HG02571 (cell line): ENCODE data around the gene TRIM37.
A peak's percentile ranks its signal among the peaks of the same experiment; 100 is the strongest.
"Not testable (repeated sequence)": the region's sequence is repeated elsewhere in the genome, so short reads cannot be mapped to it uniquely, and the experiment has no call there.

Experiments
- ATAC-seq: cut with Tn5 transposase; IDR thresholded peaks from one replicate; pipeline ENCODE4 v1.9.1; 2021; ENCODE audit warnings: mild to moderate bottlenecking, moderate library complexity; ENCODE audit not compliant: unreplicated experiment

TRIM37 gene

DNA sequence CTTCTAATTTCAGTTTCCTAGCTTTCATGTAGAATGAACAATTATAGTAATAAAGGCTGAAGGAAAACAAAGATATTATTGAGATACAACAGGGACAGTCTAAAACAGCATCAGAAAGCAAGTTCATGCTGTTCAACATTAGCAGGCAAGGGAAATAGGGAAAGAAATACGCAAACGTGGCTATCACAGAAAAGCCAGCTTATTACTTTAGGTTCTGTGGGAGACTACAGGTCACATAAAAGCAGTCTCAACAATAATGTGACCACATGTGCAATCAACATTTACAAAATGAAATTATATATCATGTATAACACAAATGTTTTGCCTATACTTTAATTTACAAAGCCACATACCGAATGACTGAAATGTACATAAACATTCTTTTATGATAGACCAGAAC, 4.9 kb upstream of the TRIM37 start:
- no peak for ATAC-seq

DNA sequence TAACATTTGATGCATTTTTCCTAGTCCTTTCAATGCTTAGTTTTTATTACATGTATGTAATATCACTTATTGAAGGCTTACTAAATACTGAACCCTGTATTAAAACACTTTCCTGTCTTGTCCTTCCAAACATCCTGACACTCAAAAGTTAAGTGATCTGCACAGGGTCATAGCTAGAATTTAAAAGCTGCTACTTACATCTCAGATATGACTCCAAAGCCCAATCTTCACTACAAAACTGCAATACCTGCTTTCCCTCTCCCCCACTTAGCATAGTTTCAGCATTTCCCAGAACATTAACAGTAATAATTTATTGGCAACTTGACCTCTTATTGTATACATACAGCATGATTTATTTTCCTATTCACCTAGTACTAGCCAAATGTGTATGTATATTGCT, 4.3 kb upstream of the TRIM37 start:
- ATAC-seq: no peak

DNA sequence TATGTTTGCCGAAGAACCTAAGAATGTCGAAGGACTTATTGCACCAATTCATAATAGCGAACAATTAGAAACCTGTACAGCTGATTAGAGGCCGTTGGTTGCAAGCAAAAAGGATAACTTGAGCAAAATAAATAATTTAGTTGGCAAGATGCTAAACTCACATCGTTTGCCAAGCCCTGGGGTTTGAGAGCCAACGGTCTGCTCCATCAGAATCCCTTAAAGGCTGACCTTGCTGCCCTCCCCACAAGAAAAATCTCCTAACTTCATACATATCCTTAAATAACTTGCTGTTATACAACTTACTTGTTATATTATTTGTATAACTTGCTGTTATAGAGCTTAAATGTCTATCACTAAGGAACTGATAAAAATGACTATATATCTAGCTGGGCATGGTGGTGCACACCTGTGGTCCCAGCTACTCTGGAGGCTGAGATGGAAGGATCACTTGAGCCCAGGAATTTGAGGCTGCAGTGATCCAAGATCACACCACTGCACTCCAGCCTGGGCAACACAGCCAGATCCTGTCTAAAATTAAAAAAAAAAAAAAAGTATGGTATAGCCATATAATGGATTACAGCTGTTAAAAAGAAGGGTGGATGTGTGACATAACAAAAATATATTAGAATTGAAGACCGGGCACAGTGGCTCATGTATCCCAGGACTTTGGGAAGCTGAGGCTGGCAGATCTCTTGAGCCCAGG, 1.9 kb upstream of the TRIM37 start:
- ATAC-seq: no peak

DNA sequence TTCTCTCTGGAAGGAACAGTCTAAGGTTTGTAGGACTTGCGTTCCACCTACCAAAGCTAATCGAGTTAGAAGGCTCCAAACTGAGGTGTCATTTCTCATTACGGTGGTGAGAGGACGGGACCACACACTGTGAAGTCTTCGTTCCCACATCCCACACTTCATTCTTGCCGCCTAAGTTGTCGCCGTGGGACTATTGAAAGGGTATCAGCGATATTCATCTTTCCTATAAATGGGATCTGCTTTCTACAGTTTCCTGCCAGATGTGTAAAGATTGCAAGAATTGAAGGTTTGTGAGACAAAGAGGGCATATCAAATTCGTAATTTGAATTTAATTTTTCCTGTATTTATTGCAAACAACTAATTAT, 608 bp upstream of the TRIM37 start:
- ATAC-seq: no peak

DNA sequence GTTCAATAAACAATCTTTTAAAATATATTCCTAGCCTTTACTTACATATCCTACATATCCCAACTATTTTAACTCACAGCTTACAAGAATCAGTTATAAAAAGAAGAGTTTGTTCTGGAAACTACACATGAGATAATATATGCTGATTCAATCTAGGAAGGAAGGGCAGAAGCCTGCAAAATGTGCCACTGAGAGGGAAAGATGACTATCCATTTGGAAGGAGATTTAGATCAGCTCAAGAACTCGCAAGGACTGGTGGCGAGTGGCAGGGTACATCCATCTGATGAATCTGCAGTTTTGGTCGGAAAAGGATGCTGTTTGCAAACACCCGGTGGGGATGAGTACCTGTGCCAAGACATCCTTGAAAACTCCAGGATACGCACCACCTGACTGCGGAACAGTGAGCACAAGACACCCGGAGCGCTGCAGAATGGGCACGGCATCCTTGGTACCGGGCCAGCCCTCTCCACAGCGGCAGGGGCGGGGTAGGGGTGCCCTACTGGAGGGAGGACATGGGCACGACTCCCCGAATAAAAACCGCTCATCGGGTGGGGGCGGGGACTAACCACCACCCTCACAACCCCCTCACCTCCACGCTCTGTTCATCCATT, 723 bp downstream of the TRIM37 start:
- peak; percentile 23 for ATAC-seq

DNA sequence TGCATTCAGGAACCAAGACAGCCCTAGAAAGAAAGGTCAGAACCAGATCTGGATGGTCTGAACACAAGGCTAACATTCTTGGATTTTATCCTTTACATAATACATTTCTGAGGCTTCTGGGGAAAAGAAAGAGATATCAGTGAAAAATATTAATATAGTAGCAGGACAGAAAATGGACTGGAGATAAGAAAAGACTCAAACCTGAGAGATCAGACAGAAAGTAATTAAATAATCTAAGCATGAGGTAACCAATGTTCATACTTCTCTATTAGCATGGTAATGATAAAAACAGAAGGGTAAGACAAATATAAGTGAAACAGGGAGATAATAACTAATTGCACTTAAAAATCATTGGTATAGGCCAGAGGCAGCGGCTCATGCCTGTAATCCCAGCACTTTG, 5.5 kb downstream of the TRIM37 start:
- no peak for ATAC-seq

DNA sequence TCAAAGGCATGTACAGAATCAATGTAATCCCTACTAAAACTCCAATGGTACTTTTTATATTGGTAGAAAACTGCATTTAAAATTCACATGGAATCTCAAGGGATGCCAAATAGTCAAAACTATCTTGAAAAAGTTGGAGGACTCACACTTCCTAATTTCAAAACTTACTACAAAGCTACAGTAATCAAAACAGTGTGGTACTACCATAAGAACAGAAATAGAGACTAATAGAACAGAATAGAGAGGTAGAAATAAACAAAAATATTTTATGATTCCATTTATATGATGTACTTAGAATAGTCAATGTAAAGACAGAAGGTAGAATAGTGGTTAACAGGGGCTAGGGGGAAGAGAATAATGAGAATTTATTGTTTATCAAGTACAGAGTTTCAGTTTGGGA, 8.8 kb downstream of the TRIM37 start:
- ATAC-seq: no peak

DNA sequence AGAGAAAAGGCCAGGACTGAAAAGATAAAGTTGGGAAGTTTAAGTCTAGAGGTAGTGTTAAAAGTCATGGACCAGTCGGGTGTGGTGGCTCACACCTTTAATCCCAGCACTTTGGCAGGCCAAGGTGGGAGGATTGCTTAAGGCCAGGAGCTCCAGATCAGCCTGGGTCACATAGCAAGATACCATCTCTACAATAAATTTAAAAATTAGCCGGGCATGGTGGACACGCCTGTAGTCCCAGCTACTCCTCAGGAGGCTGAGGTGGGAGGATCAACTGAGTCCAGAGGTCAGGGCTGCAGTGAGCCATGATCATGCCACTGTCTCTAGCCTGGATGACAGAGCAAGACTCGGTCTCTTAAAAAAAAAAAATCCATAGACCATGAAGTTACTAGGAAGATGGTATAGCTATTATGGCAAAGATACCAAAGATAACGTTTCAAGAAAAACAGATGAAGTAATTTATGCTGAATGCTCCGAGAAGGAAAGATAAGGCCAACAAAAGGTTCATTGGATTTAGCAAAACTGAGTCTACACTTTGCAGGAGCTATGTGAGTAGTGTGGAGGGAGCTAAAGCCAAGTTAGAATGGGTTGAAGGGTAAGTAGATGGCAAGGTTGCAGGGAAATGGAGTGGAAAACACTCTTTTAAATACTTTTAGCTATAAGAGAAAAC, 11.7 kb downstream of the TRIM37 start:
- no peak for ATAC-seq

DNA sequence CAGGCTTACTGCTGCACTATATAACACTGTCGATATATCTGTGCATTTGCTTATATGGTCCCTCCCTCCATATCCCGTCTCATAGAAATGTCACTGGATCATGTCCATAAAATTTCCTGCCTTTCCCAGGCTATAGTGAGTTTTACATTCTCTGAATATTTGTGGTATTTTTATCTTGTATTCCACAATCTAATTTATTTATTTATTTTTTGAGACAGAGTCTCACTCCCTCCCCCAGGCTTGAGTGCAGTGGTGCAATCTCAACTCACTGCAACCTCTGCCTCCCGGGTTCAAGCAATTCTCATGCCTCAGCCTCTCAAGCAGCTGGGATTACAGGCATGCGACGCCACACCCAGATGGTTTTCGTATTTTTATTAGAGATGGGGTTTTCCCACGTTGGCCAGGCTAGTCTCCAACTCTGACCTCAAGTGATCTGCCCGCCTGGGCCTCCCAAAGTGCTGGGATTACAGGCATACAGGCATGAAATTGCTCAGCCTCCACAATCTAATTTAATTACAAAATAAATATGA, 12.9 kb downstream of the TRIM37 start:
- no peak for ATAC-seq

DNA sequence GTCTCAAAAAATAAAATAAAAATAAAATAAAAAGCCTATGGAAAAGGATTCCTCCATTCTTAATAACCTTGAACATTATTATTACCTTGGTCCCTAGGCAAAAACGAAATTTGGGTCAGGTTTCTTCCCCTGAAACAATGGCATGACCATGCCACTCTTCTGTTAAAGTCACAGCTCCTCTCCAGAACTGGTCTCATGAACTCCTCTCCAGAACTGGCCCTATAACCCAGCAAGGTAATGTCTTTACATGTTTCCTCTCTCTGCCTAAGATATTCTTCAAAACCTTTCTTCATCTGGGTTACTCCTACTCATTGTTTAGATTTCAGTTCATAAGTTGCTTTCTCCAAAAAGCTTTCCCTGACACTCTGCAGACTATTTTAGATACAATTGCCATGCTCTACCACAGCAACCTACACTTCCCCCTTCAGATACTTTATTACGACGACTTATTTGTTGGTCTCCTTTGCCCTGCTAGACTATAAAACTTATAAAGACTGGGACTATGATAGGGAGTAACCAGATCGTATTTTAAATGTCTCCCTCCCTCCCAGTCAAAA, 13.5 kb downstream of the TRIM37 start:
- ATAC-seq: no peak

DNA sequence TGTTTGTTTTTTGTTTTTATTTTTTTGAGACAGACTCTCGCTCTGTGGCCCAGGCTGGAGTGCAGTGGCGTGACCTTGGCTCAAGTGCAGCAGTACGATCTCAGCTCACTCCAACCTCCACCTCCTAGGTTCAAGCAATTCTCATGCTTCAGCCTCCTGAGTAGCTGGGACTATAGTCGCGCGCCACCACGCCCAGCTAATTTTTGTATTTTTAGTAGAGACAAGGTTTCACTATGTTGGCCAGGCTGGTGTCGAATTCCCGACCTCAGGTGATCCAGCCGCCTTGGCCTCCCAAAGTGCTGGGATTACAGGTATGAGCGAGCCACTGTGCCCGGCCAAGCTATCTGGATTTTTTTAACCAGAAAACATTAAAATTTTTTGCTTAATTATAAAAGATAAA, 16.1 kb downstream of the TRIM37 start:
- not testable (repeated sequence) for ATAC-seq

DNA sequence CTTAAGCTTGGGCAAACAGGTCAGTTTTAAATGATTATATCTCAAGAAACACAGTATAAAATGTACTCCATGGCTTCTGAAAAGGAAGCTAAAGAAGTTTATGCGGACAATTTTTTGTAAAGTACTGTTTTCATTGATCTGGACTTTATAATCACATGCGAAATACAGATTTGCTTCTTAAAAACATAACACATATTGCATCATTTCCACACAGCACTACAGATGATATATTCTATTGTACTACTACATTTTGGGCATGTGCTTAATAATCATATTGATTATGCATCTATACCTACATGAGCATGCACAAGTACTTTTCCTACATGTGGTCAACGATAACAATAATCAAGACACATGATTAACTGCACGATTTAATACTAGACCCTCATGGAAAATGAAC, 22.5 kb downstream of the TRIM37 start:
- no peak for ATAC-seq

DNA sequence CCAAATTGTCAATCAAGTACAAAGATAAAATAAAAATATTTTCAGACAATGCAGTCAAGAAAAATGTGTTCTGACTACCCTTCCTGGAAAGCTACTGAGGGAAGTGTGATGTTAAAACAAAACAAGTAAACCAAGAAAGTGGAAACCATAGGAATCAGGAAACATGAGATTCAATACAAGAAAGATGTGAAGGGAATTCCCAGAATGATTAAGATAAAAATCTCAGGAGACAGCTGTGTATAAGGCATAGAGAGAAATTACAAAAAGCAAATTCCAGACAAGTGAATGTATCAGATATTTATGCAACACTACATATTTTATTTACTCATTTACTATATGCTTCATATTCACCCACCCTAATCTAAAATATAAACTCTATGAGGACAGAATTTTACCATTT, 32.2 kb downstream of the TRIM37 start:
- no peak for ATAC-seq

DNA sequence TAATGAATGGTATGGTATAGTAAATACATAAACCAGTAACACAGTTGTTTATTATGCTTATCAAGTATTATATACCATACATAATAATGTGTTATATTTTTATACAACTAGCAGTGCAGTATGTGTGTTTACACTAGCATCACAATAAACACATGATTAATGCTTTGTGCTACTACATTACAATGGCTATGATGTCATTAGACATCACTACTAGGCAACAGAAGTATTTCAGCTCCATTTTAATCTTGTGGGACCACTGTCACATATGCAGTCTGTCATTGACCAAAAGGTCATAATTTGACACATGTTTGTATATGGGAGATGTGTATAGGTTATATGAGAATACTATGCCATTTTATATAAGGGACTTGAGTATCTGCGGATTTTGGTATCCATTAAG, 32.7 kb downstream of the TRIM37 start:
- no peak for ATAC-seq

DNA sequence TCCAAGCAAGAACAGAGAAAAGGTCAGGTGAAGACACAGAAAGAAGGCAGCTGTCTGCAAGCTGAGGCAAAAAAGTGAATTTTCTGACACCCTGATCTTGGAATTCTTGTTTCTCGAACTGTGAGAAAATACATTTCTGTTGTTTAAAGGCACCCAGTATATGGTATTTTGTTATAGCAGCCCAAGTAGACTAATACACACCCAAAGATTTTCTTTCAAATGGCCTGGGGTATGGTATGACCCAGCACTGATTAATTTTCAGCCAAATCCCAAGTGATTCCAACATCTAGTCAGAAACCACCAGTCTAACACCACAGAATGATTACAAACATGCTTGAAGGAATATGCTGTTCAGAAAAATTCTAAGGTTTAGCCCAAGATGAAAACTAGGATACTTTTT, 36.8 kb downstream of the TRIM37 start:
- no peak for ATAC-seq

DNA sequence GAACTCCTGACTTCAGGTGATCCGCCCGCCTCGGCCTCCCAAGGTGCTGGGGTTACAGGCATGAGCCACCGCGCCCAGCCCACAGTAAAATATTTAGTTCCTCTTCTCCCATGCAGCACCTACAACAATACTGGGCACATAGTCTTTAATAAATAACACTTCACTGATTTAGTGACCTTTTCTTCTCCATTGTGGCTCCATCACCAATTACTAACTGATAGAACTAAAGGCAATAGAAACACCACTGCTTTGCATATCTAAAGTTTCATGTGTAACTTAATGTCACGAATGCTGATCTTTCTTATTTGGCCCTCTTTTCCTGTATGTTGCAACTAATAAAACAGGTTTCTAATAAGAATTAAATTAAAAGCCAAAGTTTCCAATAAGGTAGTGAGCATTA, 38.9 kb downstream of the TRIM37 start:
- no peak for ATAC-seq

DNA sequence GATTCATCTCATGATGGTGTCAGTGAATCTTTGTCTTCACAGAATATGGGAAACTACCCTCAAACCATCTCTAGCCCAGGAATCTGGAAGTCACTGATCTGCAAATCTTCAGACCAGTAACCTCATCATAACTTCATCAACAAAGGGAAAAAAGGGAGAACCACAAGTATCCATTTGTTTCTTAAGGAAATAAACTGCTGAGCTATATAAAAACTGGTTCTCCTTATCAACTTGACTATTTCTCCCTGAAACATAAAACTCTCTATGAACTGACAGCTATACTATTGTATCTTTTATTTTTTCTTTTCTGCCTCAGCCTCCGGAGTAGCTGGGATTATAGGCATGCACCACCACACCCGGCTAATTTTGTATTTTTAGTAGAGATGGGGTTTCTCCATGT, 39.3 kb downstream of the TRIM37 start:
- no peak for ATAC-seq

DNA sequence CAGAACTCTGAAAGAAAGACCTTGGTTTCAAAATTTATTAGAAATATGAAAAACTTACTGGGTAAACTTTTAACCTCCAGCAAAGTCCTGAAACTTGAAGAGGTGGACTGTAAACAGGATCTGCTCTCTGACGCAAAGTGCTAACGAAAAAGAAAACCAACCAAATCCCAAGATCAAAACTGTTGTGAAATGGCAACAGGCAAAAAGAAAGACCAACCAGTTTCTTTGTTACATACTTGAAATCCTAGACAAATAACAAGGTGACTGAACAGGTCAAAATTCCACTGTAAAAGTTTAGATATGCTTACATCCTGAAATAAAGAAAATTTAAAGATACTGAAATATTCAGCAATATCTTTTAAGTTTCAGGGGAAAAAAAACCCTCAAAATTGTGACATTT, 44.2 kb downstream of the TRIM37 start:
- ATAC-seq: no peak

DNA sequence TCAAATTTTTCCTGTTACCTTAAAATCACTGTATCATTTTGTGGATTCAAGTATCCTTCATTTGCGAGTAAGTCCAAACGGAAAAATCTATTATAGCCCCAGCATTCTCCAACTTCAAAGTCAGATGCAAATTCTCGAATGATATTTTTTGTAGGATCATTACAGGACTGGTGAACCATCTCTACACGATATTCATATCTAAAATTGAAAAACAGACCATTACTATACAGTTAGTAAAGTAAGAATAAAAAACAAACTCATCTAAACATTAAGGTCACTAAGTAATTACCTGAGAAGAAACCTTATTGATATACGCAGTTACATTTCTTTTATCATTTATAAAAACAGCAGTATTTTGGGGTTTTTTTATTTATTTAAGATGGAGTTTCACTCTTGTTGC, 49.8 kb downstream of the TRIM37 start:
- no peak for ATAC-seq

DNA sequence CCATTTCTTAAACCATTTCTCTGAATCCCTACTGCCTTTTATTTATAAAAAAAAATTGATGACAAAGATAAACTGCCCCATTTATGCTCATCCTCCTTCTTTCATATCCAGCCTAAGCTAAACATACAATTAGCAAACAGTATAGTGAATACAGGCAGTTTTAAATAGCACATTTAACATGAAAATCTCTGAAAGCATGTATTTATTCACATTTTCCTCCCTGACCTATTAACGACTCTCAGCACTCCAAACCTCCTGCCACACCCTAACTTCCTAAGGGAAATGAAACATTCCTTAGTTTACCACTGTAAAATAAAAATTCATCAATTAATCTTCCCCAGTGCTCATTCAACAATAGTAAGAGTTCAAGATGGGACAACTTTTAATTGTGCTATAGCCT, 56.9 kb downstream of the TRIM37 start:
- no peak for ATAC-seq

DNA sequence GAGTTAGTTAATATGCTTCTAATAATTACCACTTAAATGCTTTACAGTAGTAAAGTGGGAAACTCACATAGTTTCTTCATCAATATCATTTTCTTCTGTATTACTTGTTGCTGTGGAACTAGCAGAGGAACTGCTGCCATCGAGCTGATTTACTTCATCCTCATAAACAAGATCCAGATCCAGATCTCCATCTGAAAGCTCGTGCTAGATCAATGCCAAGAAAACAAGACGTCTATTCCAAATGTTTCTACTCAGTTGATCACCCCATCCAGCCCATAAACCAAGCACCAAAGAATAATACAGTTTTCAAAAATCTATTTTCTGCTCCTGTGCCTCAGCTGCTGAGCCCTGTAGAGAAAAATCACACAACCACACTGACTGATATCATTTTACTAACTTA, 59.1 kb downstream of the TRIM37 start:
- no peak for ATAC-seq

DNA sequence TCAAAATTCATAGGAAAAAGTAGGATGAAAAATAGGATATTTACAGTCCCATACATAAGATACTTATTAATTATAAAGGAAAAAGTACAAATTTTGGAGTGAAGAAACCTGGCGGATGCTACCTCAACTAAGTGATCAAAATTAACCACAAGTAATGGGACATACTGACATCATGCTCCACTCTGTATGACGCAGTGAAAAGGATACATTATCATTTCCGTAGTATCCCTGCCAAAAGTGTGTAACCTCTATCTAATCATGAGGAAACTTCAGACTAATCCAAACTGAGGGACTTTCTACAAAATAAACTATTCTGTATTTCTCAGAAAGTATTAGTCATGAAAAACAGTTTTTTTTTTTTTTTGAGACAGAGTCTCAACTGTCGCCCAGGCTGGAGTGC, 60.5 kb downstream of the TRIM37 start:
- no peak for ATAC-seq
